WERI-Rb-1 (cell line): ENCODE measurements around the gene AFF4.

Source experiments
- DNase-seq: peaks from one replicate; pipeline ENCODE4 v3.0.0-alpha.2; 2020
- H3K27ac ChIP-seq: fragments of 250-450 bp; sonication (Bioruptor Pico); 2 replicates; pipeline ENCODE4 v1.5.1; 2020; ENCODE audit warnings: mild to moderate bottlenecking, moderate library complexity
- H3K27me3 ChIP-seq: fragments of 250-450 bp; sonication (Bioruptor Pico); 2 replicates; pipeline ENCODE4 v1.5.1; 2021; ENCODE audit warnings: mild to moderate bottlenecking, low read depth, moderate library complexity; ENCODE audit not compliant: insufficient read depth, severe bottlenecking
- H3K36me3 ChIP-seq: fragments of 250-450 bp; sonication (Bioruptor Pico); 2 replicates; pipeline ENCODE4 v1.5.1; 2020; ENCODE audit warnings: mild to moderate bottlenecking, moderate library complexity
- H3K4me3 ChIP-seq: 2 replicates; pipeline ENCODE4 v1.5.1; 2011; ENCODE audit warnings: low read depth, mild to moderate bottlenecking, control low read depth, low read length
- H3K9me3 ChIP-seq: fragments of 250-450 bp; sonication (Bioruptor Pico); 2 replicates; pipeline ENCODE4 v1.5.1; 2021; ENCODE audit warnings: mild to moderate bottlenecking, moderate library complexity; ENCODE audit not compliant: severe bottlenecking
- TF ChIP-seq, protein P1 (sequence below): IDR thresholded peaks from 2 replicates; pipeline ENCODE4 v1.5.1; 2011; ENCODE audit warnings: low read depth, mild to moderate bottlenecking, control low read depth, inconsistent platforms, low read length

AFF4 gene

GRCh38 chr5:132853790-132854189 is 109.6 kb downstream of the AFF4 start:
- Histone ChIP-seq H3K4me3 (no peak overlapping the region), H3K36me3 (no peaks in the 10 kb centered on the region), H3K27me3 (no peaks in the 10 kb centered on the region), H3K9me3 (no peaks in the 10 kb centered on the region), H3K27ac (no peak overlapping the region)
- TF ChIP-seq, protein P1, sequence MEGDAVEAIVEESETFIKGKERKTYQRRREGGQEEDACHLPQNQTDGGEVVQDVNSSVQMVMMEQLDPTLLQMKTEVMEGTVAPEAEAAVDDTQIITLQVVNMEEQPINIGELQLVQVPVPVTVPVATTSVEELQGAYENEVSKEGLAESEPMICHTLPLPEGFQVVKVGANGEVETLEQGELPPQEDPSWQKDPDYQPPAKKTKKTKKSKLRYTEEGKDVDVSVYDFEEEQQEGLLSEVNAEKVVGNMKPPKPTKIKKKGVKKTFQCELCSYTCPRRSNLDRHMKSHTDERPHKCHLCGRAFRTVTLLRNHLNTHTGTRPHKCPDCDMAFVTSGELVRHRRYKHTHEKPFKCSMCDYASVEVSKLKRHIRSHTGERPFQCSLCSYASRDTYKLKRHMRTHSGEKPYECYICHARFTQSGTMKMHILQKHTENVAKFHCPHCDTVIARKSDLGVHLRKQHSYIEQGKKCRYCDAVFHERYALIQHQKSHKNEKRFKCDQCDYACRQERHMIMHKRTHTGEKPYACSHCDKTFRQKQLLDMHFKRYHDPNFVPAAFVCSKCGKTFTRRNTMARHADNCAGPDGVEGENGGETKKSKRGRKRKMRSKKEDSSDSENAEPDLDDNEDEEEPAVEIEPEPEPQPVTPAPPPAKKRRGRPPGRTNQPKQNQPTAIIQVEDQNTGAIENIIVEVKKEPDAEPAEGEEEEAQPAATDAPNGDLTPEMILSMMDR = no peak
- DNase-seq = no peak

DNA sequence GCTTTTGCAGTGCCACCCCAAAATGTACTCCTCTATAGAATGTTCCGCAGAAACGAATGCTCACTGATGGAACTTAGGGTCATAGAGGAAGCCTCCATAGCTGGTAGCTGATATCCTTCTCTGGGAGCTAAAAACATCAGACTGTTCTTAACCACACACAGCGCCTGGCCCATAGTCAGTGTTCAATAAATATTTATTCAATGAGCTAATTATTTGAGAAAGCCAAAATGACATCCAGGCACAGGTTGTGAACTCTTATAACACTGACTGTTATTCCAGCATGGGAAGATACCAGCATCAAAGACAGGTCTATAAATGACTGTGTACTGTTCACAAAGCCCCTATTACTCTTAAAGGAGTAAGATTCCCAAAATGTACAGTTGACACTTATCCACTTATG is 110.1 kb downstream of the AFF4 start:
- DNase-seq = no peak
- Histone ChIP-seq H3K36me3 (no peaks in the 10 kb centered on the region), H3K27ac (no peak overlapping the region), H3K27me3 (no peaks in the 10 kb centered on the region), H3K4me3 (no peak overlapping the region), H3K9me3 (no peaks in the 10 kb centered on the region)
- TF ChIP-seq, protein P1 = no peak

GRCh38 chr5:132850066-132850465 is 113.4 kb downstream of the AFF4 start:
- no peak overlapping the region for H3K4me3 ChIP-seq
- DNase-seq = no peak
- no peaks in the 10 kb centered on the region for H3K36me3 ChIP-seq
- no peaks in the 10 kb centered on the region for H3K9me3 ChIP-seq
- H3K27ac ChIP-seq = no peak overlapping the region
- H3K27me3 ChIP-seq = no peaks in the 10 kb centered on the region
- TF ChIP-seq, protein P1 = no peak

DNA sequence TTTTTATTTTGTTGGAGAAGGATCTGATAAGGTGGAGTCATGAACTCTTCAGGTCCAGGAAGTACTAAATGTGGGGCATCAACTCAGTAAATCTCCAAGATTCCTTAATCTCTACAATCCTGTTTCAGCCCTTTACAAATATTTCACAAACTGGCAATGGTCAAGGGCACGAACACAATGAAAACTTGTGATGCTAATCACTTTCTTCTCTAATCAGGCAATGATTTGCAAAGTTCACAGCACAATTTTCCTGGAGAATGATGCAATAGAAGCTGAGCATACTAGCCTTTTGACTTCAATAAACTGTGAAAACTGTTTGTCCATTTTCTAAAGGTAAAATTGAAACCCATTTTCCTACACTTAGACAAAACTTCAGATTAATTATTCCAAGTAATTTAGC is 114.1 kb downstream of the AFF4 start:
- Histone ChIP-seq H3K36me3 (no peaks in the 10 kb centered on the region), H3K9me3 (no peaks in the 10 kb centered on the region), H3K27ac (no peak overlapping the region), H3K4me3 (no peak overlapping the region), H3K27me3 (no peaks in the 10 kb centered on the region)
- DNase-seq = no peak
- TF ChIP-seq, protein P1 = no peak

- H3K4me3 ChIP-seq = no peak overlapping the region
- TF ChIP-seq, protein P1 = no peak
- no peaks in the 10 kb centered on the region for H3K36me3 ChIP-seq
- DNase-seq = no peak
- no peaks in the 10 kb centered on the region for H3K9me3 ChIP-seq
- no peak overlapping the region for H3K27ac ChIP-seq
- no peaks in the 10 kb centered on the region for H3K27me3 ChIP-seq
Observed at GRCh38 chr5:132848270-132848669, 115.2 kb downstream of the AFF4 start.

DNA sequence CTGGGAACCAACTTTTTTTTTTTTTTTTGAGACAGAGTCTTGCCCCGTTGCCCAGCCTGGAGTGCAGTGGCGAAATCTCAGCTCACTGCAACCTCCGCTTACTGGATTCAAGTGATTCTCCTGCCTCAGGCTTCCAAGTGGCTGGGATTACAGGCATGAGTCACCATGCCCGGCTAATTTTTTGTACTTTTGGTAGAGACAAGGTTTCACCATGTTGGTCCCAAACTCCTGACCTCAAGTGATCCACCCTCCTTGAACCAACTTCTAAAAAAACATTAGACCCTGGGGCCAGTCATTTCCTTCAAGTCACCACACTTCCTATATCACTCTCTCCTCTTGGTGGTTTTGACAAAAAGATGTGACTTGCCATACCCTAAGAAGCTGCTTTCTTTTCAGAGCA is 122.1 kb downstream of the AFF4 start:
- TF ChIP-seq, protein P1 = no peak
- Histone ChIP-seq H3K27ac (no peak overlapping the region), H3K4me3 (no peak overlapping the region), H3K9me3 (no peaks in the 10 kb centered on the region), H3K27me3 (no peaks in the 10 kb centered on the region), H3K36me3 (no peaks in the 10 kb centered on the region)
- DNase-seq = no peak
